Heart left ventricle (tissue), 16 donors: ENCODE results near the gene NCKAP5L. TPM values are rescaled to one million over a fixed set of nuclear protein-coding genes. Genes with fewer than 3 reads are reported as not detected.

ENCODE experiments used
- ATAC-seq, 4 donors: fragments of 200-7000 bp; cut with Tn5 transposase; one replicate each; pipeline ENCODE4 v1.9.1; 2020 to 2022; ENCODE audit warnings: moderate library complexity in 4 of 4, mild to moderate bottlenecking in 3 of 4, moderate number of reproducible peaks in 1 of 4
- DNase-seq, 5 donors: peaks; one replicate each; pipeline ENCODE4 v3.0.0-alpha.2; 2020
- H3K27ac ChIP-seq, 12 donors: fragments of 200-600 bp; sonication (generic) in 4 of 12; one replicate each; pipeline versions ENCODE4 v1.5.0 to v1.8.0; 2016 to 2022; ENCODE audit warnings: mild to moderate bottlenecking in 2 of 12
- H3K27me3 ChIP-seq, 9 donors: fragments of 200-600 bp; sonication (generic) in 2 of 9; one replicate each; pipeline versions ENCODE4 v1.5.1 to v1.8.0; 2016 to 2022; ENCODE audit warnings: mild to moderate bottlenecking in 3 of 9
- H3K36me3 ChIP-seq, 9 donors: fragments of 200-600 bp; sonication (generic) in 2 of 9; one replicate each; pipeline versions ENCODE4 v1.5.0 to v1.8.0; 2018 to 2022; ENCODE audit warnings: mild to moderate bottlenecking in 2 of 9
- H3K4me1 ChIP-seq, 12 donors: fragments of 200-600 bp; sonication (generic) in 4 of 12; one replicate each; pipeline versions ENCODE4 v1.5.0 to v1.8.0; 2016 to 2022; ENCODE audit warnings: mild to moderate bottlenecking in 3 of 12
- H3K4me3 ChIP-seq, 12 donors: fragments of 200-600 bp; sonication (generic) in 4 of 12; one replicate each; pipeline versions ENCODE4 v1.5.0 to v1.8.0; 2017 to 2022; ENCODE audit warnings: mild to moderate bottlenecking in 9 of 12, moderate library complexity in 4 of 12
- H3K9me3 ChIP-seq, 12 donors: fragments of 200-600 bp; sonication (generic) in 4 of 12; one replicate each; pipeline versions ENCODE4 v1.5.0 to v1.8.0; 2016 to 2022; ENCODE audit warnings: mild to moderate bottlenecking in 1 of 12
- CTCF ChIP-seq, 12 donors: fragments of 200-600 bp; sonication (generic) in 4 of 12; IDR thresholded peaks; one replicate each; pipeline versions ENCODE4 v1.5.0 to v1.8.0; 2018 to 2022; ENCODE audit warnings: antibody characterized with exemption in 12 of 12, mild to moderate bottlenecking in 5 of 12
- POLR2A ChIP-seq, 2 donors: fragments of 450-650 bp; IDR thresholded peaks; one replicate each; pipeline ENCODE4 v1.6.1; 2017; ENCODE audit warnings: antibody characterized with exemption in 2 of 2, mild to moderate bottlenecking in 2 of 2, moderate library complexity in 2 of 2
- WGBS, 4 donors: extraction: QIAGEN DNeasy Blood & Tissue Kit in 2 of 4; methylation state at CpG; one replicate each; pipeline versions ENCODE4 v1.1.5 to v1.1.7; 2013 to 2018; 5-methylcytosine and 5-hydroxymethylcytosine counted together
- intact Hi-C, 10 donors: fragments of 100-400 bp; cut with DNase I; formaldehyde crosslinking; loops; one replicate each; pipeline versions ENCODE4 v1.11.1 to v1.14.2; 2022
- polyA plus RNA-seq, 2 donors: library from polyadenylated mRNA; stranded (reverse); fragments of 200-250 nt; gene quantifications; one replicate each; pipeline ENCODE4 v1.2.3, GENCODE V29; 2013
- total RNA-seq, 9 donors: library from RNA; depleted of rRNA in 2 of 9; stranded (reverse); fragments of >200 nt in 2 of 9; fragmentation: NEBNext Ultra II Directional in 3 of 9; extraction: Animal tissue kit (Norgen Biotek cat#: 25700) in 3 of 9; gene quantifications; one replicate each; pipeline versions ENCODE4 v1.1.0 to v1.2.4, GENCODE V29; 2016 to 2023
- donor health status: ischemic (EF 13 %, LVEDD 7.1; RV severe dilation, severe dysfunction).
- donor health status: healthy with polysubstance abuse.
- donor health status: DM: no; HTN: yes; CAD: no.
- donor health status: DM: no; HTN: no; CAD: no.
- donor health status: ischemic (EF 25% LVEDD 6.9; RV normal size, moderate dysfunction).
- donor health status: ischemic (EF 25% LVEDD 5.7; RV mildly dilated, moderate dysfunction).
- donor health status: healthy.
- donor health status: DM: yes; HTN: yes; CAD: no.
- donor health status: ischemic (EF 35%, LVEDD 5.7; RV mildly dilated, moderate dysfunction).
- donor health status: nonischemic (EF 11% LVEDD 7.7; RV severe dilation, severe dysfunction).
- donor health status: DM: yes; HTN: yes; CAD: no.
- donor health status: PGD.
- donor health status: ischemic (EF 29% LVEDD 5.4; RV normal size, mild dysfunction).
- donor health status: nonischemic (EF 23%, LVEDD 6.1; RV moderate dilation, normal function).

Gene NCKAP5L
- total and polyA plus RNA-seq, 11 donors: 14.1 to 35.0 (median 25.0) TPM

GRCh38 chr12:49875115-49875720 lies 47.0 kb upstream of the NCKAP5L start:
- Histone ChIP-seq H3K4me1 (peaks cover 0 to 13% (median 0%) of the 10 kb centered on the region in 12 donors), H3K36me3 (no peaks in the 10 kb centered on the region), H3K9me3 (no peaks in the 10 kb centered on the region), H3K27ac (no peak overlapping the region), H3K27me3 (no peaks in the 10 kb centered on the region), H3K4me3 (no peak overlapping the region)
- DNase-seq: peak in 1 of 5 donors; percentile 8
- intact Hi-C loops: loop anchor here in 1 of 10 donors (10.0 kb wide), 1 partner anchor 70 kb away; no protein-coding TSS in a partner anchor
- no peak for ATAC-seq
- no peak for TF ChIP-seq CTCF (IDR thresholded peaks at IDR 0.05)
- no peak for TF ChIP-seq POLR2A (IDR thresholded peaks at IDR 0.05)
- 92 to 96% (median 95%) methylated on average over 9 of the region's 9 CpGs for WGBS, 4 donors

GRCh38 chr12:49874142-49874897 lies 46.1 kb upstream of the NCKAP5L start:
- Histone ChIP-seq H3K27me3 (no peaks in the 10 kb centered on the region), H3K4me1 (peaks cover 0 to 21% (median 8%) of the 10 kb centered on the region in 12 donors), H3K9me3 (no peaks in the 10 kb centered on the region), H3K36me3 (no peaks in the 10 kb centered on the region), H3K4me3 (no peak overlapping the region), H3K27ac (no peak overlapping the region)
- ATAC-seq (no peak), DNase-seq (peak in 1 of 5 donors; percentile 42)
- intact Hi-C loops: loop anchor here in 1 of 10 donors (5.0 to 10.0 kb wide), 2 partner anchors 70 to 183 kb away; partner anchors contain the start of gene ASIC1
- WGBS, 4 donors: 73 to 80% (median 80%) methylated on average over 10 to 12 of the region's 12 CpGs
- TF ChIP-seq POLR2A (IDR thresholded peaks at IDR 0.05) (no peak), CTCF (IDR thresholded peaks at IDR 0.05) (no peak)

GRCh38 chr12:49873361-49873934 lies 45.2 kb upstream of the NCKAP5L start:
- DNase-seq: peak in 1 of 5 donors; percentile 57
- Histone ChIP-seq H3K27me3 (no peaks in the 10 kb centered on the region), H3K4me3 (no peak overlapping the region), H3K9me3 (no peaks in the 10 kb centered on the region), H3K27ac (no peak overlapping the region), H3K36me3 (no peaks in the 10 kb centered on the region), H3K4me1 (peaks cover 0 to 30% (median 17%) of the 10 kb centered on the region in 12 donors)
- ATAC-seq: no peak
- intact Hi-C loops: loop anchor here in 1 of 10 donors (5.0 to 10.0 kb wide), 2 partner anchors 71 to 184 kb away; partner anchors contain the start of gene ASIC1
- WGBS, 4 donors: 83 to 93% (median 88%) methylated on average over 2 to 3 of the region's 3 CpGs
- no peak for TF ChIP-seq CTCF (IDR thresholded peaks at IDR 0.05)
- no peak for TF ChIP-seq POLR2A (IDR thresholded peaks at IDR 0.05)

- H3K4me1 ChIP-seq: peaks cover 4 to 37% (median 23%) of the 10 kb centered on the region in 12 donors
- H3K36me3 ChIP-seq: no peaks in the 10 kb centered on the region
- H3K27ac ChIP-seq: no peak overlapping the region
- H3K27me3 ChIP-seq: no peaks in the 10 kb centered on the region
- 58 to 76% (median 67%) methylated on average over 5 to 6 of the region's 6 CpGs for WGBS, 4 donors
- peak in 1 of 5 donors; percentile 49 for DNase-seq
- intact Hi-C loops: loop anchor here in 1 of 10 donors (5.0 to 10.0 kb wide), 2 partner anchors 72 to 185 kb away; partner anchors contain the start of gene ASIC1
- TF ChIP-seq POLR2A (IDR thresholded peaks at IDR 0.05) (no peak), CTCF (IDR thresholded peaks at IDR 0.05) (no peak)
- H3K4me3 ChIP-seq: no peak overlapping the region
- ATAC-seq: no peak
- H3K9me3 ChIP-seq: no peaks in the 10 kb centered on the region
Measured at GRCh38 chr12:49872781-49873181, 44.6 kb upstream of the NCKAP5L start.
